Osteoblast (primary cell): ENCODE measurements around the gene PROM1. TPM values are rescaled to one million over a fixed set of nuclear protein-coding genes. Genes with fewer than 3 reads are reported as not detected.

Experiments used
- DNase-seq: peaks from one replicate; pipeline ENCODE4 v3.0.0; 2011; ENCODE audit warnings: low spot score, mixed read lengths; ENCODE audit not compliant: insufficient read length; ENCODE audit errors: missing footprints
- H2AFZ ChIP-seq: 2 replicates; pipeline ENCODE4 v1.6.0; 2011; ENCODE audit warnings: mild to moderate bottlenecking, low read length
- H3K27ac ChIP-seq: 2 replicates; pipeline ENCODE4 v1.5.1; 2011; ENCODE audit warnings: mild to moderate bottlenecking, low read depth, low read length, moderate library complexity
- H3K27me3 ChIP-seq: 2 replicates; pipeline ENCODE4 v1.6.0; 2012; ENCODE audit warnings: mild to moderate bottlenecking, control low read depth, inconsistent platforms, low read length, moderate library complexity; ENCODE audit not compliant: insufficient read depth
- H3K36me3 ChIP-seq: 2 replicates; pipeline ENCODE4 v1.5.1; 2011; ENCODE audit warnings: mild to moderate bottlenecking, low read length, control low read depth, moderate library complexity; ENCODE audit not compliant: insufficient read depth
- H3K4me1 ChIP-seq: 2 replicates; pipeline ENCODE4 v1.5.1; 2011; ENCODE audit warnings: mild to moderate bottlenecking, low read length, control low read depth, moderate library complexity; ENCODE audit not compliant: insufficient read depth
- H3K4me2 ChIP-seq: 2 replicates; pipeline ENCODE4 v1.6.0; 2011; ENCODE audit warnings: mild to moderate bottlenecking, low read length; ENCODE audit not compliant: insufficient read depth
- H3K4me3 ChIP-seq: fragments of 200-600 bp; sonication (generic); 3 replicates; pipeline ENCODE4 v1.5.1; 2012; ENCODE audit warnings: mild to moderate bottlenecking, low read length, inconsistent platforms; ENCODE audit not compliant: insufficient read depth
- H3K79me2 ChIP-seq: 2 replicates; pipeline ENCODE4 v1.6.0; 2012; ENCODE audit warnings: mild to moderate bottlenecking, low read length, control low read depth, inconsistent platforms; ENCODE audit not compliant: insufficient read depth
- H3K9me3 ChIP-seq: 2 replicates; pipeline ENCODE4 v1.5.1; 2011; ENCODE audit warnings: low read depth, low read length, control low read depth
- H4K20me1 ChIP-seq: 2 replicates; pipeline ENCODE4 v1.6.0; 2012; ENCODE audit warnings: mild to moderate bottlenecking, low read length, control low read depth; ENCODE audit not compliant: insufficient read depth
- total RNA-seq: library from RNA; depleted of rRNA; stranded (reverse); fragments of >200 nt; gene quantifications from 2 replicates; pipeline ENCODE4 v1.2.3, GENCODE V29; 2012
- TF ChIP-seq, protein P1 (sequence below): IDR thresholded peaks from 2 replicates; pipeline ENCODE4 v1.5.1; 2011; ENCODE audit warnings: mild to moderate bottlenecking, low read depth, low read length, moderate library complexity; ENCODE audit errors: extremely low read depth

The PROM1 gene
- total RNA-seq, 1 donor, result not detected

DNA sequence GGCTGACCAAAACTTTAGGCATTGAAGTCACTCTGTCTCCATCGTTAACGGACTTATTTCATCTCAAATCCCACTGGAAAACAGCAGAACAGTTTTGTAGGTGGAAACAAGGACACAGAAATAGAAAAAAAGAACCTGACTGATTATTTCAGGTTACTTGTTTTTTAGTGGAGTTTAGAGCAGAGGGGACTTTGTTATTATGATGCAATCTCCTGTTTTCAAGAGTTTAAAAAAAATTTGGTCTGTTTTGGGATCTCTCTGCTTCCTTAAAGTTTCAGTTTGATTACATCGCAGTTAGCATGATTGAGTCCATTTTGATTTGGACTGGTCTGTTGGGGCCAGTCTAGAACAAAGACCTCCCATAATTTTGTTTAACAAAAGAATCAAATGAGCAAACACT lies 13.6 kb downstream of the PROM1 start:
- Histone ChIP-seq H3K27ac (no peak overlapping the region), H3K79me2 (no peaks in the 10 kb centered on the region), H4K20me1 (no peaks in the 10 kb centered on the region), H3K36me3 (no peaks in the 10 kb centered on the region), H3K9me3 (no peaks in the 10 kb centered on the region), H3K4me3 (no peak overlapping the region), H2AFZ (no peak overlapping the region), H3K4me1 (no peaks in the 10 kb centered on the region), H3K4me2 (no peak overlapping the region), H3K27me3 (peaks cover 39% of the 10 kb centered on the region)
- no peak for DNase-seq
- TF ChIP-seq, protein P1, sequence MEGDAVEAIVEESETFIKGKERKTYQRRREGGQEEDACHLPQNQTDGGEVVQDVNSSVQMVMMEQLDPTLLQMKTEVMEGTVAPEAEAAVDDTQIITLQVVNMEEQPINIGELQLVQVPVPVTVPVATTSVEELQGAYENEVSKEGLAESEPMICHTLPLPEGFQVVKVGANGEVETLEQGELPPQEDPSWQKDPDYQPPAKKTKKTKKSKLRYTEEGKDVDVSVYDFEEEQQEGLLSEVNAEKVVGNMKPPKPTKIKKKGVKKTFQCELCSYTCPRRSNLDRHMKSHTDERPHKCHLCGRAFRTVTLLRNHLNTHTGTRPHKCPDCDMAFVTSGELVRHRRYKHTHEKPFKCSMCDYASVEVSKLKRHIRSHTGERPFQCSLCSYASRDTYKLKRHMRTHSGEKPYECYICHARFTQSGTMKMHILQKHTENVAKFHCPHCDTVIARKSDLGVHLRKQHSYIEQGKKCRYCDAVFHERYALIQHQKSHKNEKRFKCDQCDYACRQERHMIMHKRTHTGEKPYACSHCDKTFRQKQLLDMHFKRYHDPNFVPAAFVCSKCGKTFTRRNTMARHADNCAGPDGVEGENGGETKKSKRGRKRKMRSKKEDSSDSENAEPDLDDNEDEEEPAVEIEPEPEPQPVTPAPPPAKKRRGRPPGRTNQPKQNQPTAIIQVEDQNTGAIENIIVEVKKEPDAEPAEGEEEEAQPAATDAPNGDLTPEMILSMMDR, result no peak

DNA sequence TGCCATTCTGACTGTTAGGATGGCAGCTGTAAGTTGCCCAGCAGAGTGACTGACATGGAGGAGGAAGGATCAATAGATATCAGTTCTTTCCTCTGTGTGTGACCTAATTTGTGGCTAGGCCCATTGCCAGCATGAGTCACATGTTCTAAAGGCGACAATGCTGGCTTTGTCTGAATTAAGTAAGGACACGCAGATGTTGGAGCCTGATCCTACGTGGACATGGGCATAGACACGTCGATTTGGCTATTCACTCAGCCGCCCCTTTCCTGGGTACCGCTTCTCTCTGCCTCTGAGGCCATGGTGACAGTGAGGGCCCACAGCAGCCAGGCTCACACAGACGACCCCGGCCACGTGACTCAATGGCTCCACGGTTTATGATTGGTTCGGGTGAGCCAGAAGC lies 16.3 kb downstream of the PROM1 start:
- DNase-seq, result no peak
- H3K4me1 ChIP-seq, result no peaks in the 10 kb centered on the region
- H4K20me1 ChIP-seq, result no peaks in the 10 kb centered on the region
- H3K27ac ChIP-seq, result no peak overlapping the region
- no peak overlapping the region for H3K4me2 ChIP-seq
- no peak overlapping the region for H3K4me3 ChIP-seq
- H3K9me3 ChIP-seq, result no peaks in the 10 kb centered on the region
- no peaks in the 10 kb centered on the region for H3K36me3 ChIP-seq
- H3K27me3 ChIP-seq, result peaks cover 17% of the 10 kb centered on the region
- H2AFZ ChIP-seq, result no peak overlapping the region
- TF ChIP-seq, protein P1, result no peak
- no peaks in the 10 kb centered on the region for H3K79me2 ChIP-seq

DNA sequence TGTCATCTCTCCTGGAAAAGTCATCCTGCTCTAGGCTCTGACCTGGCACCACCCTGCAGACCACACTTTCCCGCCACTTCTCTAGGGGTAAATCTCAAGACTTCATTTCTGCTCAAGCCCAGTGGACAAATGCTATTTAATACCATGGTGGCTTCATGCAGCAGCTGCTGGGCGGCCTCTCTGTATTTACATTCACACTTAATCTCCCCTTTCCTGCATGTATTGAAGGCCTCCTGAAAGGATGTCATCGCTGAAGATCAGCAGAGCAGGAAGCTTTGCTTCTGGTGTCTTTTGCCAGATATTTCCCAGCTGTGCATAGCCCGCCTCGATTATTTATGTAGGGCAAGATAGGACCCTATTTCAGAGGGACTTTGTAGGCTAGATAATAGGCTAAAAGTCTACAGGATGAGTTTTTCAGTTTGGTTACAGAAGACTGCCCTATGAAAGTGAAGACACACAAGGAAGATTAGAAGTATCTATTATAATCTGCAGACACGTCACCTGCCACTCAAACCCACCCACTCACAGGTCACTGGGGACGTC lies 17.2 kb downstream of the PROM1 start:
- Histone ChIP-seq H3K36me3 (no peaks in the 10 kb centered on the region), H3K9me3 (no peaks in the 10 kb centered on the region), H3K4me2 (no peak overlapping the region), H3K4me3 (no peak overlapping the region), H3K79me2 (no peaks in the 10 kb centered on the region), H3K27me3 (peaks cover 13% of the 10 kb centered on the region), H4K20me1 (no peaks in the 10 kb centered on the region), H3K4me1 (no peaks in the 10 kb centered on the region), H3K27ac (no peak overlapping the region), H2AFZ (no peak overlapping the region)
- DNase-seq, result no peak
- TF ChIP-seq, protein P1, result no peak

DNA sequence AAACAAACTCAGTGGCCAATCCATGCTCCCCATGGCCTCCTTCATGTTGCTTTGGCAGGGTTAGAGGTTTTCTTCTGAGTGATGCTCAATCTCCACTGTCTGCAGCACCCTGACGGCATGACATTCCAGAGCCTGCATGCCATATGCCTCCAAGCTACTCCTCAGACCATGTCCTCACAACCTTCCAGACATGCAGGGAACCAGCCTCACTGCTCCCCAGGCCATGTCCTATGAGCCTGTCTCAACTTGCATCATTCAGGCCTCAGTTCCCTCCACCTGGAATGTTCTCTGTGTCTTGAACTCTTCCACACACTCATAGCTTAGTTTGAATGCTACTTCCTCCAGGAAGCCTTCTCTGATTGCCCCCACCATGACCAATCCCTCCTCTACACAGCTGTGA lies 18.8 kb downstream of the PROM1 start:
- H3K79me2 ChIP-seq, result no peaks in the 10 kb centered on the region
- no peaks in the 10 kb centered on the region for H3K4me1 ChIP-seq
- peaks cover 4% of the 10 kb centered on the region for H3K27me3 ChIP-seq
- H3K4me3 ChIP-seq, result no peak overlapping the region
- TF ChIP-seq, protein P1, result no peak
- H3K4me2 ChIP-seq, result no peak overlapping the region
- no peak for DNase-seq
- H3K36me3 ChIP-seq, result no peaks in the 10 kb centered on the region
- no peaks in the 10 kb centered on the region for H4K20me1 ChIP-seq
- no peak overlapping the region for H3K27ac ChIP-seq
- H3K9me3 ChIP-seq, result no peaks in the 10 kb centered on the region
- no peak overlapping the region for H2AFZ ChIP-seq
